RWPE2 (cell line): ENCODE results near the gene HBB.

Source experiments
- ATAC-seq: fragments of 200-7000 bp; cut with Tn5 transposase; 3 replicates; pipeline ENCODE4 v1.9.1; 2021; ENCODE audit warnings: low read depth
- DNase-seq: peaks from one replicate; pipeline ENCODE4 v3.0.0-alpha.2; 2020; ENCODE audit warnings: low spot score
- H3K27ac ChIP-seq: fragments of 450-650 bp; 2 replicates; pipeline ENCODE4 v1.5.1; 2017; ENCODE audit warnings: mild to moderate bottlenecking; ENCODE audit not compliant: poor library complexity, severe bottlenecking
- H3K27me3 ChIP-seq: fragments of 250-450 bp; sonication (Bioruptor Pico); 2 replicates; pipeline ENCODE4 v1.5.1; 2021; ENCODE audit warnings: mild to moderate bottlenecking, moderate library complexity; ENCODE audit not compliant: insufficient read depth, poor library complexity, severe bottlenecking
- H3K36me3 ChIP-seq: fragments of 250-450 bp; sonication (Bioruptor Pico); 2 replicates; pipeline ENCODE4 v1.5.1; 2020; ENCODE audit warnings: low read depth, mild to moderate bottlenecking, moderate library complexity
- H3K4me1 ChIP-seq: fragments of 250-450 bp; sonication (Bioruptor Pico); 2 replicates; pipeline ENCODE4 v1.5.1; 2021; ENCODE audit warnings: mild to moderate bottlenecking, moderate library complexity; ENCODE audit not compliant: insufficient read depth, poor library complexity, severe bottlenecking
- H3K4me3 ChIP-seq: fragments of 250-450 bp; sonication (Bioruptor Pico); 2 replicates; pipeline ENCODE4 v1.5.1; 2021; ENCODE audit warnings: mild to moderate bottlenecking, moderate library complexity; ENCODE audit not compliant: severe bottlenecking
- H3K9me3 ChIP-seq: fragments of 250-450 bp; sonication (Bioruptor Pico); 2 replicates; pipeline ENCODE4 v1.5.1; 2021; ENCODE audit warnings: mild to moderate bottlenecking, moderate library complexity; ENCODE audit not compliant: severe bottlenecking
- TF ChIP-seq, protein P1 (sequence below): fragments of 450-650 bp; IDR thresholded peaks from one replicate; pipeline ENCODE4 v1.5.1; 2017; ENCODE audit warnings: mild to moderate bottlenecking, moderate library complexity; ENCODE audit not compliant: poor library complexity, severe bottlenecking

Gene HBB

DNA sequence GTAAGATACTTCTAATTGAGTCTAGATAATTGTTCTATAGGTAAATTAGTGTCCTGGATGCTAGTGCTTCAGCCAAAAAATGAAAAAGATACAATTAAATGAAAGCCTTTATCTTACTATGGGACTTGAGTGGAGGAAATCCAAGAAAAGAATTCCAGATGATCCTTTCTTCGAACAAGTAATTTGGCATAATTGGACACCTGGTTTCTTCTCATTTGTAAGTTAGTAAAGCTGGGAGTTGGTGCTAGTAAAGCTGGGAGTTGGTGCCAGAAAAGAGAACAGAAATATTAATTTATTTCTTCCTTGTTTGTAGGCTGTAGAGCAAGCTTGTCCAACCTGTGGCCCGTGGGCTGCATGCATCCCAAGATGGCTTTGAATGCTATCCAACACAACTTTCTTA lies 38.7 kb downstream of the HBB start:
- Histone ChIP-seq H3K4me3 (no peak overlapping the region), H3K4me1 (no peaks in the 10 kb centered on the region), H3K36me3 (no peaks in the 10 kb centered on the region), H3K27ac (no peak overlapping the region), H3K27me3 (no peaks in the 10 kb centered on the region), H3K9me3 (peaks cover 1% of the 10 kb centered on the region)
- DNase-seq (no peak), ATAC-seq (no peak)
- TF ChIP-seq, protein P1, sequence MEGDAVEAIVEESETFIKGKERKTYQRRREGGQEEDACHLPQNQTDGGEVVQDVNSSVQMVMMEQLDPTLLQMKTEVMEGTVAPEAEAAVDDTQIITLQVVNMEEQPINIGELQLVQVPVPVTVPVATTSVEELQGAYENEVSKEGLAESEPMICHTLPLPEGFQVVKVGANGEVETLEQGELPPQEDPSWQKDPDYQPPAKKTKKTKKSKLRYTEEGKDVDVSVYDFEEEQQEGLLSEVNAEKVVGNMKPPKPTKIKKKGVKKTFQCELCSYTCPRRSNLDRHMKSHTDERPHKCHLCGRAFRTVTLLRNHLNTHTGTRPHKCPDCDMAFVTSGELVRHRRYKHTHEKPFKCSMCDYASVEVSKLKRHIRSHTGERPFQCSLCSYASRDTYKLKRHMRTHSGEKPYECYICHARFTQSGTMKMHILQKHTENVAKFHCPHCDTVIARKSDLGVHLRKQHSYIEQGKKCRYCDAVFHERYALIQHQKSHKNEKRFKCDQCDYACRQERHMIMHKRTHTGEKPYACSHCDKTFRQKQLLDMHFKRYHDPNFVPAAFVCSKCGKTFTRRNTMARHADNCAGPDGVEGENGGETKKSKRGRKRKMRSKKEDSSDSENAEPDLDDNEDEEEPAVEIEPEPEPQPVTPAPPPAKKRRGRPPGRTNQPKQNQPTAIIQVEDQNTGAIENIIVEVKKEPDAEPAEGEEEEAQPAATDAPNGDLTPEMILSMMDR: no peak

DNA sequence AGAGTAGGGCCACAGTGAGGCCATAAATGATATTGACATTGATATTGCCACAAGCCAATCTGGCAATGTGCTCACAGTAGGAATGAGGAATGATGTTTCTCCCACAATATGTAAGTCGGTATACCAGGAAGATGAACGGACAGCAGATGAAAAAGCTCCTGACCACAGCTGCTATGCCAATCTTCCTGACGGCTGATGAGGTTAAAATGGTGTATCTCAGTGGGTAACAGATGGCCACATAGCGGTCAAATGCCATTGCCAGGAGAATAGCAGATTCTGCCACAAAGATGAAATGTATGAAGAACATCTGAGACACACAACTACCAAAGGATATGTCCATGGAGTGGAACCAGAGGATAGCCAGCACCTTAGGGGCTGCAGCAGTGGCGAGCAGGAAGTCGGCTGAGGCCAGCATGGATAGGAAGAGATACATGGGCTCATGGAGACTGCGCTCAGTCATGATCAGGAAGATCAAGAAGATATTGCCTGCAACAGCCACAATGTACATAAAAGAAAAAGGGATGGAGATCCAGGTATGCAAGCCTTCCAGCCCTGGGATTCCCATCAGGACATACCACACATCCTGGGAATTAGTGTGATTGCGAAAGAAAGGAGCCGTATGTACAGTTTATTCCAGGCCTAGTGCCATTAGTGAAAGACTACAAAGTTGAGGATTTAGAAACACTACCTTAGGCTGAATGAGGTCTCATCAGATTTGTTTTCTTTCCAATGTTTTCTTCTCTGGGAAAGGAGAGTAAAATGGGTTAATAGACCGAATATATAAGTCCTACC lies 48.6 kb downstream of the HBB start:
- H3K9me3 ChIP-seq: no peaks in the 10 kb centered on the region
- TF ChIP-seq, protein P1: no peak
- ATAC-seq: no peak

More for the DNA sequence above, 48.6 kb downstream of the HBB start:
- no peaks in the 10 kb centered on the region for H3K27me3 ChIP-seq
- no peak overlapping the region for H3K4me3 ChIP-seq
- H3K27ac ChIP-seq: no peak overlapping the region
- no peaks in the 10 kb centered on the region for H3K4me1 ChIP-seq
- H3K36me3 ChIP-seq: no peaks in the 10 kb centered on the region
- no peak for DNase-seq
